ENCODE results near the gene CNOT9. TPM values are rescaled to one million over a fixed set of nuclear protein-coding genes. Genes with fewer than 3 reads are reported as not detected.

The CNOT9 gene
- total RNA-seq, 1 donor = 77.0 TPM

GRCh38 chr2:218623366-218623705 is 54.7 kb downstream of the CNOT9 start:
- TF ChIP-seq CTCF (IDR thresholded peaks at IDR 0.05; ENCODE audit: insufficient read depth, low read length) = no peak
- no peak overlapping the region for H3K4me3 ChIP-seq (ENCODE audit: low read depth, low read length)

GRCh38 chr2:218626369-218626768 is 57.7 kb downstream of the CNOT9 start:
- no peak for DNase-seq (ENCODE audit: low read depth)
- no peak for TF ChIP-seq CTCF (IDR thresholded peaks at IDR 0.05; ENCODE audit: insufficient read depth, low read length)

More at GRCh38 chr2:218623366-218623705, 54.7 kb downstream of the CNOT9 start:
- DNase-seq (ENCODE audit: low read depth) = no peak

GRCh38 chr2:218627939-218628338 is 59.3 kb downstream of the CNOT9 start:
- no peak for TF ChIP-seq CTCF (IDR thresholded peaks at IDR 0.05; ENCODE audit: insufficient read depth, low read length)
- DNase-seq (ENCODE audit: low read depth) = no peak
- no peak overlapping the region for H3K4me3 ChIP-seq (ENCODE audit: low read depth, low read length)

More at GRCh38 chr2:218626369-218626768, 57.7 kb downstream of the CNOT9 start:
- H3K4me3 ChIP-seq (ENCODE audit: low read depth, low read length) = no peak overlapping the region

GRCh38 chr2:218631837-218632236 is 63.2 kb downstream of the CNOT9 start:
- no peak overlapping the region for H3K4me3 ChIP-seq (ENCODE audit: low read depth, low read length)
- peak; percentile 80 for DNase-seq (ENCODE audit: low read depth)
- TF ChIP-seq CTCF (IDR thresholded peaks at IDR 0.05; ENCODE audit: insufficient read depth, low read length) = no peak

GRCh38 chr2:218635719-218636118 is 67.1 kb downstream of the CNOT9 start:
- no peak for DNase-seq (ENCODE audit: low read depth)
- no peak overlapping the region for H3K4me3 ChIP-seq (ENCODE audit: low read depth, low read length)
- no peak for TF ChIP-seq CTCF (IDR thresholded peaks at IDR 0.05; ENCODE audit: insufficient read depth, low read length)

GRCh38 chr2:218638372-218638771 is 69.7 kb downstream of the CNOT9 start:
- H3K4me3 ChIP-seq (ENCODE audit: low read depth, low read length) = no peak overlapping the region
- no peak for TF ChIP-seq CTCF (IDR thresholded peaks at IDR 0.05; ENCODE audit: insufficient read depth, low read length)
- no peak for DNase-seq (ENCODE audit: low read depth)

GRCh38 chr2:218642121-218642656 is 73.5 kb downstream of the CNOT9 start:
- DNase-seq (ENCODE audit: low read depth) = no peak
- TF ChIP-seq CTCF (IDR thresholded peaks at IDR 0.05; ENCODE audit: insufficient read depth, low read length) = no peak
- no peak overlapping the region for H3K4me3 ChIP-seq (ENCODE audit: low read depth, low read length)
